Choroid plexus epithelial cell (primary cell): ENCODE results near the gene RBBP7.

Experiments used
- DNase-seq: peaks from one replicate; pipeline ENCODE4 v3.0.0-alpha.2; 2010; ENCODE audit warnings: low read depth
- H3K4me3 ChIP-seq: 2 replicates; pipeline ENCODE4 v1.5.1; 2011; ENCODE audit warnings: low read depth, mild to moderate bottlenecking, control low read depth, low read length, moderate library complexity
- CTCF ChIP-seq: conservative IDR thresholded peaks from 2 replicates; pipeline ENCODE4 v1.5.1; 2011; ENCODE audit warnings: low read depth, mild to moderate bottlenecking, control low read depth, inconsistent platforms, low read length, moderate library complexity

Gene RBBP7

GRCh38 chrX:16839852-16840460, 30.2 kb downstream of the RBBP7 start:
- TF ChIP-seq CTCF, result no peak
- DNase-seq, result peak; percentile 89
- no peak overlapping the region for H3K4me3 ChIP-seq

DNA sequence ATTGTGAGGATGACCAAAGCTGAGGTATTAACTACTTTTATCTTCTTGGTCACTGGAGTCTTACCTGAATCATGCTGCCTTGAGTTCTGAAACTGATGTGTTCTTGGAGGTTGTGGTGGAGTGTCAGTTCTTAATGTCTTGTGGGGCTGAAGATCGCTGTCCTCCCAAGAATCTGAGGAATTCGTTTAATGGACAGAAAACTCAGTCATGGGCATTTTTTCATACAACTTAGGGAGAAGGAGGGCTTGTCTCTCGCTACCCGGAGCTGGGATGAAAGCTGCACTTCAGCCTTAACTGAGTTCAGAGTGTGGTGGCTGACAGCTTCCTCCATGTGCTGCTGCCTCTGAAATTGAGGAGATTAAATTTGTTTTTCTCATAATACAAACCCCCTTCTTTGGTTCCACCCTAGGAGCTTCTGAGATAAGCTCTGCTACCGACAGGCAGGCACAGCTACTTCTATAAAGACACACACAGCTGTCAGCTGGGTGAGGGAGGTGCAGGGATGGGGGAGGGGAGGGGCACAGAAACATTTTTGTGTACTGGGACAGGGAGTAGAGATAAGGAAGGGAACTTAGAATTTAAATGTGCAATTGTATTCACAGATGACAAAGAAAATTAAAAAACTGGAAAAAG, 30.8 kb downstream of the RBBP7 start:
- no peak for DNase-seq
- TF ChIP-seq CTCF, result no peak
- H3K4me3 ChIP-seq, result no peak overlapping the region

DNA sequence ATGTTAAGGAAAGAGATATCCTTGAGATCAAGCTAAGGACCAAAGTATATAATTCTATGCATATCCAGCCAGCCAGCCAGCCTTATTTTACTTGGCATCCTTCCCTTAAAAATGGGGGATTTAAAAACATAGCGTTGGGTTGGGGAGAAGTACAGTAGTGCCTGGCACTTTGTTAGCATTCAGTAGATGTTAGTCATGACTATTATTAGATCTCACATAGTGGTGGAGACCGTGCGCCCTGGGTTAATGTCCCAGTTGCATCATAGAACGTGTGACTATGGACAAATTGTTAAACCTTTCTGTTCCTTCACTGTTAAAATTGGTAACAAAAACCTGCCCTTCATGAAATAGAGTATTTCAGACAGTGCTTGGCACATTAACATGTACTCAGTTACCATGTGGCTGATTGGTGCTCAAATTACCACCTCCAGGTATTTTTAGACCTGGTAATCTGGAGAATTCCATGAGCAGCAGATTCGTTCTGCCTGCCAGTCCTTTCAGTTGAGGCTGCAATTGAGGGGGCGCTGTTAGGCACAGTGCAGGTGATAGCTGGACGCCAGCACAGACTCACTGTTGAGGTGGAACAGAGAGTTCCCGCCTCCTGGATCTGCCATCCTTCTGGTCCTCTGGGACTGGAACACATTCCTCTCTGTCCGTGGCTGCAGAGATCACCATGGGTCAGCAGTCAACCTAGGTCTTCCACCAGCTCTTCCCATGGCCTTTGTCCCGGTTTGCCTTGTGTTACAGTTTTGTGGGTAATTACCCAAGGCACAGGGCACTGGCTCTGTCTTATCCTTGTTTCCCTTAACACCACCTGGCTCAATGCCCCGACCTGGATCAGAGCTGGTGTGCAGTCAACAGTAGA, 31.7 kb downstream of the RBBP7 start:
- peak; percentile 91 for DNase-seq
- peak; percentile 2 for TF ChIP-seq CTCF

GRCh38 chrX:16836371-16836770, 33.8 kb downstream of the RBBP7 start:
- no peak for DNase-seq
- H3K4me3 ChIP-seq, result no peak overlapping the region
- peak; percentile 39 for TF ChIP-seq CTCF

More for the DNA sequence above, 31.7 kb downstream of the RBBP7 start:
- H3K4me3 ChIP-seq, result no peak overlapping the region

DNA sequence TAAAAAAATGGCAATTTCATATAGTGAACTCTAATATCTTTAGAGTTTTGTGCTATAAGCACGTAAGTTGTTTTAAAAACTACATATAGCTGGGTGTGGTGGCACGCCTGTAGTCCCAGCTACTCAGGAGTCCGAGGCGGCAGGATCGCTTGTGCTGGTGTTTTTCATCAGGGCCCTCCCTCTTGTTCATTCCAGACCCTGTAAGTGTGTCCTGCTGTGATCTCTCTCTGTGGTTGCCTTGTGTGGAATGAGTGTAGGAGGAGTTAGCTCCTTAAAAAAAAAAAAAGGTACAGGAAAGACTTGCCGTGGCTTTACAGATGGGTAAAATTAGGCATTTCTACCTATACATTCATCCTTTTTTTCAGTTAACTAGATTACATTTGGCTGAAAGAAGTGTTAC, 35.4 kb downstream of the RBBP7 start:
- DNase-seq, result peak; percentile 91
- TF ChIP-seq CTCF, result no peak
- H3K4me3 ChIP-seq, result no peak overlapping the region

DNA sequence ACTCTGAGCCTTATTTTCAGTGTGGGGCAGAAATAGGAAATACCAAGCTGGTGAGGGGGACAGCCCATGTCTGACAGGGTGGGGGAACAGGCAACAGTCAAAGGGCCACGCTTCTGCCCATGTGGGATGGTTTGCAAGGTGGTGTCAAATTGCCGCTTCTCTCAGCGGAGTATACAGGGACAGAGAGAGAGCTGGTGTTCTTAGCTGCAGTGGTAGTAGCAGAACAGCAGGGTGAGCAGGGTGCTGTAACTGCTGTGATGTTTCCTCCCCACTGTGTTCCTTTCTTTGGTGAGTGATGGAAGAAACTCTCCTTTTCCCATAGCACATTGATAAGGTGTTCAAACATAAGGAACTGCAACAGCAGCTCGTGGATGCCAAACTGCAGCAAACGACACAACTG, 37.9 kb downstream of the RBBP7 start:
- peak; percentile 53 for TF ChIP-seq CTCF
- H3K4me3 ChIP-seq, result no peak overlapping the region
- DNase-seq, result peak; percentile 68
